ENCODE results near the gene SND1. TPM values are rescaled to one million over a fixed set of nuclear protein-coding genes. Genes with fewer than 3 reads are reported as not detected.

Gene SND1
- total RNA-seq, 4 donors from 2014 or later: 62.0 to 89.4 (median 82.1) TPM

DNA sequence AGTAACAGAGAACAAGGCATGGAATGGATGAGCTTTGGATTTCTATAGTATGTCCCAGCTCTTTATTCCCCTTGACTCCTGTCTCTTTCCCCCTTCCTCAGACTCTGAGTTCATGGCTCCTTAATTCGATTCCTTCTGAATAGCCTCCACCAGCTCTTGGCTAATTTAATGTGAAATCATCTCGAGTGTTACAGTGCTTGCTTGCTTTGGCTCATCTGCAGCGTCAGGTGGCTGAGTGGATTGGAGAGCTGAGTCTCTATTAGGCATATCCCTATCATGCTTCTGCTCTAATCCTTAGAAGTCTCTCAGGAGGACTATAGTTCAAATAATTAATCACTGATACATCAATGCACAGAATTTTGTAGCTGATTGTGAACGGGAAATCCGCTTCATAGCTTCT is 244.7 kb downstream of the SND1 start:
- intact Hi-C loops (cut with DNase I; ENCODE audit: low total_unique reads): no loop called here
- no peak overlapping the region for H3K4me3 ChIP-seq (ENCODE audit: low read depth, poor library complexity, severe bottlenecking)
- 89 to 93% methylated on average over 5 of the region's 5 CpGs for WGBS, 2 donors
- DNase-seq (ENCODE audit: low spot score in 2 of 2): no peak
- no peak for TF ChIP-seq POLR2A (IDR thresholded peaks at IDR 0.05)
- TF ChIP-seq, protein P1, sequence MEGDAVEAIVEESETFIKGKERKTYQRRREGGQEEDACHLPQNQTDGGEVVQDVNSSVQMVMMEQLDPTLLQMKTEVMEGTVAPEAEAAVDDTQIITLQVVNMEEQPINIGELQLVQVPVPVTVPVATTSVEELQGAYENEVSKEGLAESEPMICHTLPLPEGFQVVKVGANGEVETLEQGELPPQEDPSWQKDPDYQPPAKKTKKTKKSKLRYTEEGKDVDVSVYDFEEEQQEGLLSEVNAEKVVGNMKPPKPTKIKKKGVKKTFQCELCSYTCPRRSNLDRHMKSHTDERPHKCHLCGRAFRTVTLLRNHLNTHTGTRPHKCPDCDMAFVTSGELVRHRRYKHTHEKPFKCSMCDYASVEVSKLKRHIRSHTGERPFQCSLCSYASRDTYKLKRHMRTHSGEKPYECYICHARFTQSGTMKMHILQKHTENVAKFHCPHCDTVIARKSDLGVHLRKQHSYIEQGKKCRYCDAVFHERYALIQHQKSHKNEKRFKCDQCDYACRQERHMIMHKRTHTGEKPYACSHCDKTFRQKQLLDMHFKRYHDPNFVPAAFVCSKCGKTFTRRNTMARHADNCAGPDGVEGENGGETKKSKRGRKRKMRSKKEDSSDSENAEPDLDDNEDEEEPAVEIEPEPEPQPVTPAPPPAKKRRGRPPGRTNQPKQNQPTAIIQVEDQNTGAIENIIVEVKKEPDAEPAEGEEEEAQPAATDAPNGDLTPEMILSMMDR (IDR thresholded peaks at IDR 0.05): no peak

DNA sequence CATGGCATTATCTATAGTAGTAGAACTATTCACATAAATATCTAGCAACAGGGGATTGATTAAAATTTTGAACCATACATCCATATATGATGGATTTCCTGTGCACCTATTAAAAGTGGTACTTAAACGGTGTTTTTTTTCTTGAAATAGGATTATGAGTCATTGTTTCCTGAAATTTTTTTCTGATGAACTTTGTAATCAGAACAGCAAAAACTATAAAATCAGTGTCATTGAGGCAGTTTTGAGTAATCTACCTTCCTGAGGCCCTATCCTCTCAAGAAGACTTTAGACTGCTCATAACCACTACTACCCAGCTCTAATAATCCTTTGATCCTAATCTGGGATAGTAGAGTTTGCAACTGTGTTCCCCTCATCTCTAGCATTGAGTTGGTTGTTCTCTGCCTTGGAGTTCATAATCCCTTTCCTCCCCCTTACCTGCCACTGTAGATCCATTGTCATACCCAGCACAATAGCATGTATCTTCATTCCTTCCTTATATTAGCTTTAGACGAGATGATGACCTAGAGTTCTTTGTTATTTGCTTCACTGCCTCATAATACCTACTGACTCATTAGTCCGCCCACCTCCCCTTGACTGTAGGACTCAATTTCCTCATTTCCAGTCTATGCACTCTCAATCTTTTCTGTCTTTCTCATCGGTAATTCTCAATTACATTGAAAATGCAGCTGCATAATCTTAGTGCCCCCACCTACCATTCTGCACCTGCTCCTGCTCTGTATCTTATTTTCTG is 245.9 kb downstream of the SND1 start:
- H3K4me3 ChIP-seq (ENCODE audit: low read depth, poor library complexity, severe bottlenecking): no peak overlapping the region
- WGBS, 2 donors: 85 to 86% methylated on average over 4 of the region's 4 CpGs
- intact Hi-C loops (cut with DNase I; ENCODE audit: low total_unique reads): no loop called here
- TF ChIP-seq, protein P1 (IDR thresholded peaks at IDR 0.05): no peak
- no peak for TF ChIP-seq POLR2A (IDR thresholded peaks at IDR 0.05)
- no peak for DNase-seq (ENCODE audit: low spot score in 2 of 2)

DNA sequence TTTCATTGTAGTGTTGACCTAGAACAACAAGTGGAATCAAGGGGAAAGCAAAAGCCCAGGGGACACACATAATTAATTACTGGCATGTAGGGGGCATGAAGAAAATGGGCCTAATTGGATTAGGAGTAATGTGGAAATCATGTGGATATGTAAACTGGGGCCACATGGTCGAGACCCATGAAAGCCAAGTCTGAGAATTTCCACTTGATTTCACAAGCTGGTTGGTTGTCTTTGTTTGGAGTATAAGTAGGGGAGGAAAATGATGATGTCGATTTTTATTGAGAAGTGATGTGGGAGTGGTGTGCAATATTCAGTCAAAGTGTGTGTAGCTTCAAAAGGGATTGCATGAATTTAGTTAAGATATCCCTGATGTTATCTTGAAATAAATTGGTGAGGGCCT is 247.4 kb downstream of the SND1 start:
- intact Hi-C loops (cut with DNase I; ENCODE audit: low total_unique reads): no loop called here
- TF ChIP-seq POLR2A (IDR thresholded peaks at IDR 0.05): no peak
- TF ChIP-seq, protein P1 (IDR thresholded peaks at IDR 0.05): no peak
- DNase-seq (ENCODE audit: low spot score in 2 of 2): no peak
- 65 to 68% methylated on average over 2 of the region's 2 CpGs for WGBS, 2 donors
- H3K4me3 ChIP-seq (ENCODE audit: low read depth, poor library complexity, severe bottlenecking): no peak overlapping the region

DNA sequence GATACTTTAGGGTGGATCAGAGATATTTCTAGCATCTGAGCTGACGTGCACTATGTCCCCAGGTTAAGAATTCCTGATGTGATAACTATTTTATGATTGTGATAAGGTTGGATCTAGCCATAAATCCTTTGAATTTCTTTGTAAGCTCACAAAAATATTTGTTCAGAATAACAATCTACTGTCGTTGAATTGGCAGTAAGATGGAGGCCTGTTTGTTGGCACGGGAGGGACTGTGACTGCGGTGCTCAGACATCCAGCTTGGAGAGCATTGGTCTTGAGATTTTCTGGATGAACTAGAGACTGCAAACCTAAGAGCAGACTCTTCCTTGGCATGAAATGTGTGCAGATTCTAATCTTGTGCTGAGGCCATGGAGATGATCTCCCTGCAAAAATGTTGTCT is 248.1 kb downstream of the SND1 start:
- DNase-seq (ENCODE audit: low spot score in 2 of 2): no peak
- intact Hi-C loops (cut with DNase I; ENCODE audit: low total_unique reads): no loop called here
- WGBS, 2 donors: 36 to 77% methylated on average over 4 of the region's 4 CpGs
- TF ChIP-seq POLR2A (IDR thresholded peaks at IDR 0.05): no peak
- TF ChIP-seq, protein P1 (IDR thresholded peaks at IDR 0.05): no peak
- H3K4me3 ChIP-seq (ENCODE audit: low read depth, poor library complexity, severe bottlenecking): no peak overlapping the region

DNA sequence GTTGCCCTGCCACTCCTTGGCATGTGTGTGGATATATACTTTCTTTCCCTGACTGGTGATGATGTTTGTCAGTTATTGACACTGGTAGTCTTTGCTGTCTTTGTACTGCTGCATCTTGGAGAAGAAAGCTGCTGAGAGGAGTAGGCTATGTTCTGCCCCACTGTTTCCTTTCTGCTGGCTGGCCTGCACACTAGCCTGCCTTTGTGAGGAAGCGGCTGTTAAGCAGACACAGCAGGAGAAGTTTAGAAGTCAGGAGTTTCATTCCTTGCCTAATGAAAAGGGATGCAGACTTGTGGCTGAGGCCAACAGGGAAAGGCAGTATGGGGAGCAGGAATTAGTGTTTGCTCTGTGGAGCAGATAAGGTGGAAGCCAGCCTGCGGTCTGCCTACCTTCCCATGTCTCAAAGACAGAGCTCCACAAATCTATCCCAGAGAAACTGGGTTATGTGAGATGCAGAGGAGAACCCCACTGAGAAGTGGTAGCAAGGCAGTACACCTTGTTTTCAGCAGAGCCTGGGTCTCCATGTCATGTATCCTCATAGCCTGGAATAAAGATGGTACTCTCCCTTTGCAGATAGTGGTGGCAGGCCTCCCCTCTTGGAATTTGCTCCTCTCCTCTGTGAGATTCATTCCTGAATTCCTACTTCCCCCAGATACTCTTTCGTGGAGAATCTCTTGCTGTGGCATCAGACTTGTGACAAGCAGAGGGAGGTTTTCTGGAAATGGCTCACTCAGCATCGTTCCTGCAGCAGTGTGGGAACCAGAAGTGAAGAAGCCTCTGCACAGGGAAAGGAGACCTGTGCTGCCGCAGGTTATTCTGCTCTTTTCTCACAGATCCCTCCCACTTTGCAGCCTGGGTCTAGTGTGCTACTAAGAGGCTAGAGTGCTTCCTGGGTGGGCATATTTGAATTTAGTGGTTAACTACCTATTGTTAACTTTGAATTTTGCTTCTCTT is 249.0 kb downstream of the SND1 start:
- 78% methylated on average over 5 of the region's 5 CpGs for WGBS, 2 donors
- no peak for DNase-seq (ENCODE audit: low spot score in 2 of 2)
- intact Hi-C loops (cut with DNase I; ENCODE audit: low total_unique reads): no loop called here
- no peak overlapping the region for H3K4me3 ChIP-seq (ENCODE audit: low read depth, poor library complexity, severe bottlenecking)
- TF ChIP-seq, protein P1 (IDR thresholded peaks at IDR 0.05): no peak
